GM21576 (cell line): ENCODE measurements around the gene UBASH3A.

Experiments used
- ATAC-seq: cut with Tn5 transposase; IDR thresholded peaks from one replicate; pipeline ENCODE4 v1.9.1; 2021; ENCODE audit warnings: mild to moderate bottlenecking, moderate library complexity; ENCODE audit not compliant: unreplicated experiment

The UBASH3A gene

DNA sequence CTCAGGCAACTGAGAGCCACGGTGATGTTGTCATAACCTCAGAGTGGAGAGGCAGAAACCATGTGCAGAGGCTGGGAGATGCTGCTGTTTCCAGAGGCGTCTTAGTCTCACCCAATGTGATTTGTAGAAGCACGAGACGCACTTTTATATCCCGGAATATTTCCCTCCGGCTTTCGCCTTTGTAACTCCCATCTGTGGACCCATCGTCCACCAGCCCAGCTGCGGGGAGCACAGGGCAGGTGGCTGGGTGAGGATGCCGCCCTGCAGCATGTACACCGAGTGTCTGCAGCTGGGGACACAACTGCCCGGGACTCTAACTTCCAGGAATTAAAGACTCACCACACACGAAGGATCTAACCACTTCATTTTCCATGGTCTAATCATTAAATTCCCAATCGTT is 43.5 kb downstream of the UBASH3A start:
- no peak for ATAC-seq

DNA sequence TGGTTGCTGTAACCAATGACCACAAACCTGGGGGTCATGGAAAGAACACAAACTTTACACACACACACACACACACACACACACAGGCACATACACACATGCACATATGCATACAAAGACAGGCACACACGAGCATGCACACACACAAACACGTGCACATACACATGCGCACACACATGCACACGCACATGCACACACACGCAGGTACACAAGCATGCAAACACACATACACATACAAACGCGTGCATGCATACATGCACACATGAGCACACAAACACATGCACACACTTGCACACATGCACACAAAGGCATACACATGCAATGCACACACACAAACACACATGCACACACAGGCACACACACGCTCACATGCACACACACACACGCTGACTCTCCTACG is 44.0 kb downstream of the UBASH3A start:
- no peak for ATAC-seq

DNA sequence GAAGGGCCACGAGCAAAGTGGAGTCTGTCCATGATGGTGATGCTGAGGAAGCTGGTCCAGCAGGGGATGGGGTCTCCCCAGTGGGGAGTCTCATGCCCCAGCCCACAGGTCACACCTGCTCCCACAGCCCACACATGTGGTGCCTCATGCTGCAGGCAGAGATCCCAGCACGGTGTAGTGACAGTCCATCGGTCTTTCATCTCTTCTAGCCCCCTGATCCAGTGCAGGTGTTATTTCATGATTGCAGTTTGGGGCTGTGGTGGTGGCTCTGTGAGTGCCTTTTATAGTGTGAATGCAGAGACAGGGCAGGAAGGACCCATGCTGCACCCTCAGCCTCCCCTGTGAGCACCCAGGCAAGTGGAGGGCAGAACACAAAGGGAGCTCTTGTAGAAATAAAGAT is 45.0 kb downstream of the UBASH3A start:
- no peak for ATAC-seq

GRCh38 chr21:42451941-42452340 is 48.2 kb downstream of the UBASH3A start:
- no peak for ATAC-seq

DNA sequence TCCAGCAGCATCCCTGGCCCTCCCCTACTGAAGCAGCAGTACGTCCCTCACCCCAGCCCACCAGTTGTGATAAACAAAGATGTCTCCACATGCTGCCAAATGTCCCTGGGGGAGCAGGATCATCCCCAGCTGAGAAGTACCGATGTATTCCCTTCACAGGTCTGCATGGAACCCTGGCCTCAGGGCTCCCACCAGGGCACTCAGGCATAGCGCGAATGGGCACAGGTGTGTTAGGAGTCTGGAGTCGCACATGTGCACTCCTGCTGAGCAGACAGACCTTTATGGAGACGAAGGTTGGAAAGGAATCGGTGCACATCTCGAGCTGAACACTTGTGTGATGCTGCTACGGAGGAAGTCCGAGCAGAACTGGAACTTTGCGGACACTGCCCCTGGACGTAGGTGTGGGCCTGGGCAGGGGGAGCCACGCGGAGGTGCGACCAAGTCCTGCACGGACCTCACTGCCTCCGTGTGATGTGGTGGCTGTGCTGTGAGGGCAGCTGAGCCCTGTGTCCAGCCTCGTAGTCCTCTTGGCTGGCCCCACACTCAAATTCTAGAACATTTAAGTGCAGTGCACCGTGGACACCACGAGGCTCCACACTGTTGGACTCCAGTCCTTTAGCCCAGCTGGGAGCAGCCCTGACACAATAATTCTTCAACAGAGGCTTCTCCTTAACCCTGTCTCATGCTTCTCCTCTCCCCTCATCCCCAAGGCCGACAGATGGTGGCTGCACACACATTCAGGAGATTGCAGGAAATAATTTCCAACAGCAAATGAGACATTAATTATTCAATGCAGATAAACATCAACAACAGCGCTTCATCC is 48.9 kb downstream of the UBASH3A start:
- ATAC-seq, result no peak

DNA sequence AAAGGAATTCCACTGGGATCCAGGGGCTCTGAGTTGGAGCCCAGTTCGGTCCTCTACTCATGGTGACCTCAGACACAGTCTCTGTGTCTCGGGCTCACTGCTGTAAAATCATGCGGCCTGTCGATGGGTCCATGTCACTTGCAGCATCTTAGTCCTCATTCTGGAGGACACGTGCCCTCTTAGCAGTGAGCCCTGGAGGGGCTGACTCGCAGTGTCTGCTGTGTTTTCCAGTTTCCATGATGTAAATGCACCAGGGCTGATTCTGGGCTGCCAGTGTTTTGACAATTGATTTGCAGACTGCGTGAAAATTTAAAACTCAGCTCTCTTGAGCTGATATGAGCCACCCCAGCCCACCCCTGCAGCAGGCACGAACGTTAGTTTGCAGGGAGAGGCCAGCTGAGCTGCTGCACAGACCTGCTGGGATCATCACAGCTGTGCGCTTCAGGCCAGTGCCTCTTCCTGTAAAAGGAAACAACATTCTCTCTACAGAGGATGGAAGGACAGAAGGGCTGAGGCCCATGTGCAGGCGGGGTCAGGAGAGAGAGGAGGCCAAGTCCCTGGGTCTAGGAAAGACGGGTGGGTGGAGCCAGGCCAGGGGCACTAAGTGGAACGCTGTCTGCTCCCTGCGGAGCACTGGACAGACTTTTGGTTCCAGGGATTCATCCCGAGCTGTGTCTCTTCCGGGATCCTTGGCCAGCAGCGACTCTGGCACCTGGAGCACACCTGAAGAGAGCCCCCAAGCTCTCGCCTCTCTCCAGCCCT is 49.7 kb downstream of the UBASH3A start:
- ATAC-seq, result no peak

DNA sequence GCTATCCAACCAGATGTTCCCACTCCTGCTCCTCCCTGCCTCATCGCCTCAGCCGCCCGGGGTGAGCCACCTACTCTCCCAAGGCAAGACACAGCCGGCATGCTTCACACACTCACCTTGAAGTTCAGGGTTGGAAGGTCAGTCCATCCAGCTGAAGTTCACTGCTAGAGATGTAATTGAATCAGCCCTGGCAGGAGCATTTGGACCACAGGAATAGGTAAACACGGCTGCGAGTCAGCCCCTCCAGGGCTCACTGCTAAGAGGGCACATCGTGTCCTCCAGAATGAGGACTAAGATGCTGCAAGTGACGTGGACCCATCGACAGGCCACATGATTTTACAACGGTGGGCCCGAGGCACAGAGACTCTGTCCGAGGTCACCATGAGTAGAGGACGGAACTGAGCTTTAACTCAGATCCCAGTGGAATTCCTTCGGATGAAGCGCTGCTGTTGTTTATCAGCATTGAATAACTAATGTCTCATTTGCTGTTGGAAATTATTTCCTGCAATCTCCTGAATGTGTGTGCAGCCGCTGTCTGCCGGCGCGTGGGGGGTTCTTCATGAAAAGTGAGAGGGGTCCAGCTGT is 50.4 kb downstream of the UBASH3A start:
- no peak for ATAC-seq

DNA sequence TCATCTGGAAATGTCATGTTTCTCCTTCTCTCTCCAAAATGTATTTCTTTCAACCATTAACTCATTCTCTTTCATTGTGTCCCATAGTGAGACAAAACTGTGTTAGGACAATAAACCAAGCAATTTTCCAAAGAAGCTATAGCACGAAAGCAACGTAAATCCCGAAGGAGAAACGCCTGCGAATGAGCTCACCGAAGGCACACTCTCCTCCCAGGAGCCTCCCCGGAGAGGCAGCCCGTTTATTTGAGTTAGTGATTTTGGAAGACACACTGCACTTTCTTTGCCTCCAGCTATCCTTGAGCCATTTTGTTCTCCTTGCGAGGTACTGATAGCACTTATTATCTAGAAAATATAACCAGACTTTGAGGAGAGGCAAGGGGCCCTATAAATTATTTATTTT is 51.1 kb downstream of the UBASH3A start:
- ATAC-seq, result no peak

DNA sequence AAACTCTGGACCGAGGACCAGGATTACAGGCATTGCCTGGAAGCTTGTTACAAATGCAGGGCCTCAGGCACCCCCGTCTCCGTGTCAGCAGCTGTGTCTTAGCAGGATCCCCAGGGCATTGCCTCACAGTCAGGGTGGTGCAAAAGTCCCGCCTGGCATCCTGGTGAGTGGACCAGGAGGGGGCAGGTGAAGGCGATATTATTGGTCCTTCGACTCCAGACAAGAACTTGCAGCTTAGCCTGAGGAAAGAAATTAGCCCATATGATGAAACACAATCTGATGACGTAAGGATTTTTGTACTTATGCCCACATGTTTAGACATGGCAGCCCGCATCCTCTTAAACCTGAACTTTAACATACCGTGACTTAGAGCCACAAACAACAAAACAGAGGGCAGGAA is 51.5 kb downstream of the UBASH3A start:
- ATAC-seq, result no peak

DNA sequence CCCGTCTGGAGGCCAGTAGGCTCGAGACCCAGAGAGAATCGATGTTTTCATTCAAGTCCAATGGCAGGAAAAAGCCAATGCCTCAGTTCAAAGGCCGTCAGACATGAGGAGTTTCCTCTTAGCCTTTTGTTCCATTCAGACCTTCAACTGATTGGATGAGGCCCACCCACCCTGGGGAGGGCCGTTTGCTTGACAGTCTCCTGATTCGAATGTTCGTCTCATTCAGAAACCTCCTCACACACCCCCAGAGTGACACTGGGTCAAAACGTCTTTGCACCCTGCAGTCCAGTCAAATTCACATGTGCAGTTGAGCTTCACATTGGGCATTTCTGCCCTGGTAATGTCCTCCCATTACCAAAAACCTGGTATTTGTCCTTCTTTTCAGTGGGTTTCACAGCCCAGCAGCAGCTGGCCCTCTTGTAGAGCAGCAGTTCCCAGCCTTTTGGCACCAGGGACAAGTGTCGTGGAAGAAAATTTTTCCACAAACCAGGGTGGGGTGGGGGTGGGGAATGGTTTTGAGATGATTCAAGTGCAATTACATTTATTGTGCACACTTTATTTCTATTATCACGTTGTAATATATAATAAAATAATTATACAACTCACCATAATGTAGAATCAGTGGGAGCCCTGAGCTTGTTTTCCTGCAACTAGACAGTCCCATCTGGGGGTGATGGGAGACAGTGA is 52.2 kb downstream of the UBASH3A start:
- ATAC-seq, result no peak

- ATAC-seq, result no peak
Observed at GRCh38 chr21:42456457-42456856, 52.8 kb downstream of the UBASH3A start.

DNA sequence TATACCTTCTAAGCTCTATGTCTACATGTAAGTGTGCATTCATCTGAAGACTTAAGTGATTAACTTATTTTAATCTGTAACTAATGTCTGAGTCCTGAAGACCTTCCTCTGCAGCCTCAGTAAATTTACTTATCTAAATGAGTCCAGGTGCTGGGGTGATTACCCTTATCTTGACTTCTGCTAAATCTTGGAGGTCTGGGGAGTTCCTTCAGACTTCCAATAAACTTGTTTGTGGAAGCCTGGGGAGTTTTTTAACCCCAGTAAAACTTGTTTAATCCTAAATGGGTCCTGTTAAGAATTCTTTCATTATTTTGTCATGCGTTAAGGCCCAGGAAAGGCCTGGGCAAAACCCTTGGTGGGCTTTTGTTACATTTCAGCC is 55.4 kb downstream of the UBASH3A start:
- no peak for ATAC-seq

DNA sequence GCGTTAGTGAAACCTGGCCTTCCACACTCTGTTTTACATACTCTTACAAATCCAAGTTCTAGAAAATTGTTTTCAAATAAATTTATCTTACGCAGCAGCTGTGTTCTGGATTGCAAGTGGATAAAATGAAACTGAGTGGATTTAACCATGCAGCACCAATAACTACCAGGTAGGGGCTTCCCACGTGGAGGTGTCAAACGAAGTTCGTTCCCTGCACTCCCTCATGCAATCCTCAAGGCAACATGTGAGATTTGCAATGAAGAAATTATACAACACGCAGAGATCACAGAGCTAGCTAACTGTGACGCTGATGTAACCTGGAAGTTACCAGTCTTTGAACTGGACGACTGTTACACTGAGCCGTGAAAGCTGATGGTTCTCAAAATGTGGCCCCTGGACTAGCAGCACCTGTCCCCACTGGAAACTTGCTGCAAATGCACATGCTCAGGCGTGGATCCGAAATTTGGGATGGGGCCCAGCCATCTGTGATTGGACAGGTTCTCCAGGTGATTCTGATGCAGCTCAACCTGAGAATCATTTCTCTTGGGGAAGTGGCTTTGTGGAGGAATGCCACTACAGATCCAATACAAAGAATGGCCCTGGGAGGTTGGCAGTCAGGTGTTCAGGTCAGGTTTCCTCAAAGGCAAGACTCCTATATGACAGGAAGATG is 56.0 kb downstream of the UBASH3A start:
- no peak for ATAC-seq

DNA sequence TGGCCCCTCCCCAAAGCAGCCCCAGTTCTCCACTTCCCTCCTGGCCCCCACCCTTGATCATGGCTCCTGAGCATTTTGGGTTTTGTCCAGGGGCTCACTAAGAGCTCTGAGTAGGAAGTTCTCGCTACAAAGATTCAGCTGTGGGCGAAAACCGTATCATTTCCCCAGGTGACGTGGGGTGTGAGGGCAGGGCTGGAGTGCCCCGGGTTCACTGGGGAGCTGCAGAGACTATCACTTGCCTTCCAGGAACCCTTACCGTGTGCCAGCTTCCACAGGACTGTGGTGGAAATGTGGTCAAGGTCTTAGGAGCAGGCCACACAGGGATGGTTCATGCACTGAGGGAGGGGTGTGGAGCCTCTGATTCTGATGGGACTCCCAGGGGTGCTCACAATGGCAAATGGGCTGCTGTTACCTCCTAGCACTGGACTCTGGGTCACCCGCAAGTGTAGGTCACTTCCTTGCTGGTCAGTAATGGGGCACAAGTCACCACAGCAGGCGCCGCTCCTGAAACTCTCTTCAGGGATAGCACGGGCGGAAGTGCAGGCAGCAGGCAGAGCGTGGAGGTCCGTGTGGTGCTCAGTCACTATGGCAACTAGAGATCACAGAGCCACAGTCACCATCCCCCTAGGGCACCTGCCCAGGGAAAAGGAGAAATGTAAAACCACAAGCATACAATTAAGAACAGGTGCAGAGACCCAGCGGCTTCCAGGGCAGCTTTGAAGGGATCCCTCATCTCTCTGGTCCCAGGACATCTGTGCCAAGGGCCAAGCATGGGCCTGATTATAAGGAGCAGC is 56.9 kb downstream of the UBASH3A start:
- peak; percentile 58 for ATAC-seq

DNA sequence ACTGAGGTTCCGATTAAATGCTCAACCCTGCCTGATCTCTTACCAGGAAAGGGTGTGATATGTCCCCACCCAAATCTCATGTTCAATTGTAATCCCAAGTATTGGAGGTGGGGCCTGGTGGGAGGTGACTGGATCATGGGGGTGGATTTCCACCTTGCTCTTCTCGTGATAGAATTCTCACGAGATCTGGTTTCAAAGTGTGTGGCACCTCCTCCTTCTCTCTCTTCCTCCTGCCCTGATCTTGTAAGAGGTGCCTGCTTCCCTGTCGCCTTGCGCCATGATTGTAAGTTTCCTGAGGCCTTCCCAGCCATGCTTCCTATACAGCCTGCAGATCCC is 57.5 kb downstream of the UBASH3A start:
- ATAC-seq, result no peak

- no peak for ATAC-seq
Observed at GRCh38 chr21:42461881-42462877, 58.5 kb downstream of the UBASH3A start.

DNA sequence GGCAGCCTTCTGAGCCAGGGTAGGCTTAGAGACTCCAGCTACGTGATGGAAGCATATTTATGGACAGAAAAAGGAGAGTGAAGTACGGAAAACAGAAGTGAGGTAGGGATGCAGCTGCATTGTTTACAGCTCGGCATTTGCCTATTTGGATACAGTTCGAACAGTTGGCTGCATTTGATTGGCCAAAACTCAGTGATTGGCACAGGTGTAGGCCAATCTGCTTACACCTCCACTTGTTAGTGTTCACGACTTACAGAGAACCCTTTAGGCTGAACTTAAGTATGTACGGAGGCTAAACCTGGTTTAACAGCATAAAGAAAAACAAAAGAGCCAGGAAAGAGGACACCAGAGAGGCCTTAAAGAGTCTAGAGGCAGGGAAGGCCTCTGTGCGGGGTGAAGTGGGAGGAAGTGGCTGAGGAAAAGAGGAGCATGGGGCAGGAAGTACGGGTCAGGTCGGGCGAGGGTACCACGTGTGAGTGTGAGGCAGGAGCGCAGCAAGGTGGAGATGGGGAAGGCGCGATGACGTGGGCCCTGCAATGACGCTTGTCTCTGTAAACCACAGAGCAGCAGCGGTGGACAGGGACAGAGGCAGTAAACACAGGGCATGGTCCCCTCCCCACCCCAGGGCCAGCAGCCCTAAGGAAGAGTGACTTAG is 60.3 kb downstream of the UBASH3A start:
- ATAC-seq, result no peak

GRCh38 chr21:42465008-42465802 is 61.5 kb downstream of the UBASH3A start:
- ATAC-seq, result no peak
